ENCODE data around the gene KRTAP19-3. TPM values are rescaled to one million over a fixed set of nuclear protein-coding genes. Genes with fewer than 3 reads are reported as not detected.

Gene KRTAP19-3
- total RNA-seq, 2 donors from 2014 or later: not detected

DNA sequence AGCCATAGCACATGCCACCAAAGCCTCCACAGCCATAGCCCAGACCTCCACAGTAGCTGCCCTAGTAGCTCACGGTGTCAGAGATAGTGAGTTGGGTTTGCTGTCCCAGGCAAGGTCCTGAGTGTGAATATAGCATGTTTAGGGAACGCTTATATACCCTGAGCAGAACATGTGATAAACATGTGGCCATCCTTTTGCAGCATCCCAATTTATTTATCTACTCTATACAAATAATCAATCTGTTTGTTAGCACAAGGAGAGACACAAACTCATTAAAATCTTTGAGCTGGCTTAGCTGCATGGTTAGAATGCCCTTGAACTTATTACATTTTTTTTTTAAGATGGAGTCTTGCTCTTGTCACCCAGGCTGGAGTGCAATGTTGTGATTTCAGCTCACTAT, 4.5 kb downstream of the KRTAP19-3 start, which contains the start of gene KRTAP19-2:
KRTAP19-2 (minus strand) TSS at position 101 of the 400 bp plus-strand sequence; CDS start at position 13, 88 bp downstream.
- Histone ChIP-seq H3K4me1 (peaks cover 0 to 2% of the 10 kb centered on the region in 2 donors), H3K27me3 (no peaks in the 10 kb centered on the region), H3K27ac (no peak within 1 kb of the TSS), H3K4me3 (no peak within 1 kb of the TSS), H3K9me3 (no peaks in the 10 kb centered on the region), H3K36me3 (no peaks in the 10 kb centered on the region)
- TF ChIP-seq, protein P1, sequence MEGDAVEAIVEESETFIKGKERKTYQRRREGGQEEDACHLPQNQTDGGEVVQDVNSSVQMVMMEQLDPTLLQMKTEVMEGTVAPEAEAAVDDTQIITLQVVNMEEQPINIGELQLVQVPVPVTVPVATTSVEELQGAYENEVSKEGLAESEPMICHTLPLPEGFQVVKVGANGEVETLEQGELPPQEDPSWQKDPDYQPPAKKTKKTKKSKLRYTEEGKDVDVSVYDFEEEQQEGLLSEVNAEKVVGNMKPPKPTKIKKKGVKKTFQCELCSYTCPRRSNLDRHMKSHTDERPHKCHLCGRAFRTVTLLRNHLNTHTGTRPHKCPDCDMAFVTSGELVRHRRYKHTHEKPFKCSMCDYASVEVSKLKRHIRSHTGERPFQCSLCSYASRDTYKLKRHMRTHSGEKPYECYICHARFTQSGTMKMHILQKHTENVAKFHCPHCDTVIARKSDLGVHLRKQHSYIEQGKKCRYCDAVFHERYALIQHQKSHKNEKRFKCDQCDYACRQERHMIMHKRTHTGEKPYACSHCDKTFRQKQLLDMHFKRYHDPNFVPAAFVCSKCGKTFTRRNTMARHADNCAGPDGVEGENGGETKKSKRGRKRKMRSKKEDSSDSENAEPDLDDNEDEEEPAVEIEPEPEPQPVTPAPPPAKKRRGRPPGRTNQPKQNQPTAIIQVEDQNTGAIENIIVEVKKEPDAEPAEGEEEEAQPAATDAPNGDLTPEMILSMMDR (IDR thresholded peaks at IDR 0.05): no peak
- no peak for DNase-seq (ENCODE audit: low spot score)

DNA sequence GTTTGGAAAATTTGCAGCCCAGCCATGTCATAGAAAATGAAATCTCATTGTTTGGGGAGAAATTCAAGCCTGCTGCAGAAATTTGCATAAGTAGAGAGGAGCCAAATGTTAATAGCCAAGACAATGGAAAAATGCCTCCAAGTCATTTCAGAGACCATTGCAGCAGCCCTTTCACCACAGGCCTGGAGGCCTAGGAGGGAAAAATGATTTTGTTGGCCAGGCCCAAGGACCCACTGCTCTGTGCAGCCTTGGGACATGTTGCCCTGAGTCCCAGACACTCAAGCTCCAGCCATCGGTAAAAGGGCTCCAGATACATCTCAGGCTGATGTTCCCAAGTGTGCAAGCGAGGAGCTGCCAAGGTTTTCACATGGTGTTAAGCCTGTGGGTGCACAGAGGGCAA, 5.6 kb downstream of the KRTAP19-3 start:
- H3K27me3 ChIP-seq: no peaks in the 10 kb centered on the region
- H3K36me3 ChIP-seq: no peaks in the 10 kb centered on the region
- H3K9me3 ChIP-seq: no peaks in the 10 kb centered on the region
- peaks cover 0 to 3% of the 10 kb centered on the region in 2 donors for H3K4me1 ChIP-seq
- H3K4me3 ChIP-seq: no peak overlapping the region
- no peak for DNase-seq (ENCODE audit: low spot score)
- TF ChIP-seq, protein P1 (IDR thresholded peaks at IDR 0.05): no peak
- no peak overlapping the region for H3K27ac ChIP-seq

DNA sequence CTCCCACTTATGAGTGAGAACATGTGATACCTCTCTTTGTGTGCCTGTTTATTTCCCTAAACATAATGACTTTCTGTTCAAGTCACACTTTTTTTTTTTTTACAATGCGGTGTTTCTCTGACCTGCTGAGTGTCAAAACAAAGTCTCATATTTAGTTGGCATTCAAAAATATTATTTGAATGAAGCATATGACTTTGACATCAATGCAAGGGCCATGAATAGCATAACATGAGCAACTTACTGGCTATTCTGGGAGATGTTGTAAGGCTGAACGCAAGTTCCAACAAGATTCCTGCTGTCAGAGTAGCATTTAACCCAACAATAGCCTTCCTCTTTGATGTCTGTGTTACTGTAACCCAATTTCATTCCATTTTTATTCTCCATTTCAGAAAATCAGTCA, 9.7 kb downstream of the KRTAP19-3 start:
- Histone ChIP-seq H3K27ac (no peak overlapping the region), H3K9me3 (no peaks in the 10 kb centered on the region), H3K4me1 (peaks cover 0 to 3% of the 10 kb centered on the region in 2 donors), H3K27me3 (no peaks in the 10 kb centered on the region), H3K4me3 (no peak overlapping the region), H3K36me3 (no peaks in the 10 kb centered on the region)
- TF ChIP-seq, protein P1 (IDR thresholded peaks at IDR 0.05): no peak
- no peak for DNase-seq (ENCODE audit: low spot score)

DNA sequence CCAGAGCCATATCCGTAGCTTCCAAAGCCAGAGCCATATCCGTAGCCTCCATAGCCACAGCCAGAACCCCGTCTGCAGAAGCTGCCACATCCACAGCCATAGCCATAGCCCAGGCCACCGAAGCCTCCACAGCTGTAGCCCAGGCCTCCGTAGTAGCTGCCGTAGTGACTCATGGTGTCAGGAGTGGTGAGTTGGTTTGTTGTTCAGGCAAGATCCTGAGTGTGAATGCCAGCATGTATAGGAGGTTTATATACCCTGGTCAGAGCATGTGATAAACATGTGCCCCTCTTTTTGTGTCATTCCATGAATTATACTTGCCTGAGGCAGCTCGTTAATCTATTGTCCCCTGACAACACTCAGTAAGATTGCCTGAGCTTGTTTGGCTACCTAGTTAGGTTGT, 11.7 kb downstream of the KRTAP19-3 start, which contains the start of gene KRTAP19-1:
KRTAP19-1 (minus strand) TSS at position 223 of the 400 bp plus-strand sequence; CDS start at position 173, 50 bp downstream.
- Histone ChIP-seq H3K9me3 (no peaks in the 10 kb centered on the region), H3K27me3 (no peaks in the 10 kb centered on the region), H3K4me1 (peaks cover 0 to 3% of the 10 kb centered on the region in 2 donors), H3K4me3 (no peak within 1 kb of the TSS), H3K27ac (peak within 1 kb of the TSS in 1 of 2 donors; percentile 0), H3K36me3 (no peaks in the 10 kb centered on the region)
- TF ChIP-seq, protein P1 (IDR thresholded peaks at IDR 0.05): no peak
- DNase-seq (ENCODE audit: low spot score): no peak

DNA sequence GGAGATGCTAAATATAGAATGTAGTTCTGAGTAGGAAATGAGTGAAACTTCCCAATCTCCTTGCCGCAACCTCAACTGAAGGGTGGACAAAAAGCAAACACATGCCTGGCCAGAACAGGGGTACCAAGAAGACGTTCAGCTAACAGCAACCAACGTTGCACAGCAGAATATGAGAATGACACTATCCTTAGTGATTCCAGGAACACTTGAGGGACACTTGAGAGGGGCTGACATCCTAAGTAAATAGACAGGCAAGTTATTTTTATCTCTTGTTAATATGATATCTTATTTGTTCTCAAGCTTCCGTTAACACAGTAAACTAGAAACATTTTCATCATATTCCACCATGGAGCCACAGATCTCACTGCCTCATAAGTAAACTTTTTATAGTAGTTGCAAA, 12.6 kb downstream of the KRTAP19-3 start:
- TF ChIP-seq, protein P1 (IDR thresholded peaks at IDR 0.05): no peak
- Histone ChIP-seq H3K27ac (no peak overlapping the region), H3K36me3 (no peaks in the 10 kb centered on the region)

DNA sequence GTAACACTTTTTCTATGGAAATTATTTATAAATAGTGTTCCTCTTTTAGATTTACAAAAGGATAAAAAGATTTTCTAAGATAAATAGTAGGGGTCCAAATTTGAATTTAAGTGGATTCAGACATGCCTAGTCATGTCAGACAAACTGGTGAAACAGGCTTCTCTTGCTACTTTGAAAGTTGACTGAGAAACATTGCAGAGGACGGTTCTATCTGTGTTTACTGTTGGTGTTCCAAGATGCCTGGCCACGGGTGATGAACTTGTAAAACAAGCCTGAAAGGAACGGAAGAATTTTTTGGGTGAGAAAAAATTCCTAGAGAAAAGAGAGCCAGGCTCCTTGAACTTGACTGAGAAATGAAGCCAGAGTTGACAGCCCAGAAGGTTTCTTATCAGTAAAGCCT, 13.8 kb downstream of the KRTAP19-3 start:
- DNase-seq (ENCODE audit: low spot score): no peak
- Histone ChIP-seq H3K4me3 (no peak overlapping the region), H3K36me3 (no peaks in the 10 kb centered on the region), H3K9me3 (no peaks in the 10 kb centered on the region), H3K27me3 (no peaks in the 10 kb centered on the region), H3K27ac (no peak overlapping the region), H3K4me1 (peaks cover 0 to 3% of the 10 kb centered on the region in 2 donors)
- TF ChIP-seq, protein P1 (IDR thresholded peaks at IDR 0.05): no peak

More for the DNA sequence above, 12.6 kb downstream of the KRTAP19-3 start:
- no peak for DNase-seq (ENCODE audit: low spot score)
- H3K4me3 ChIP-seq: no peak overlapping the region
- no peaks in the 10 kb centered on the region for H3K9me3 ChIP-seq
- H3K27me3 ChIP-seq: no peaks in the 10 kb centered on the region
- H3K4me1 ChIP-seq: peaks cover 0 to 3% of the 10 kb centered on the region in 2 donors
